Naive thymus-derived CD4-positive, alpha-beta T cell (primary cell): ENCODE data around the gene KIF19. TPM values are rescaled to one million over a fixed set of nuclear protein-coding genes. Genes with fewer than 3 reads are reported as not detected.

Experiments
- ATAC-seq: fragments of 150-1000 bp; cut with Tn5 transposase; 2 replicates; pipeline ENCODE4 v1.10.0; 2021; ENCODE audit warnings: mild to moderate bottlenecking, moderate library complexity
- CTCF ChIA-PET: fragments of 350-600 bp; sonication (Branson Sonifier 250); formaldehyde crosslinking; loops from one replicate; lab custom pipeline; 2021; ENCODE audit warnings: antibody characterized with exemption; lab: Charles Lee
- POLR2A ChIA-PET: fragments of 350-600 bp; sonication (Branson Sonifier 250); formaldehyde crosslinking; loops from one replicate; lab custom pipeline; 2021; ENCODE audit warnings: antibody characterized with exemption, inconsistent platforms; lab: Charles Lee
- DNase-seq, 9 donors: peaks; one replicate each; pipeline versions ENCODE4 v3.0.0 to v3.0.0-alpha.2; 2020 to 2022; ENCODE audit warnings: mixed read lengths in 1 of 9
- H3K27ac ChIP-seq: one replicate; pipeline ENCODE4 v1.7.0; 2013; ENCODE audit warnings: mild to moderate bottlenecking, low read depth, low read length, moderate library complexity
- H3K27me3 ChIP-seq, 2 donors: one replicate each; pipeline ENCODE4 v1.7.0; 2013; ENCODE audit warnings: low read length in 2 of 2, mild to moderate bottlenecking in 2 of 2, moderate library complexity in 2 of 2; ENCODE audit not compliant: control insufficient read depth in 2 of 2, insufficient read depth in 2 of 2
- H3K36me3 ChIP-seq, 3 experiments: 1 replicate in 2 of 3; 2 replicates in 1 of 3; pipeline ENCODE4 v1.7.0; 2013; ENCODE audit warnings: low read length in 3 of 3, mild to moderate bottlenecking in 3 of 3, moderate library complexity in 1 of 3; ENCODE audit not compliant: insufficient read depth in 3 of 3, control insufficient read depth in 2 of 3
- H3K4me1 ChIP-seq, 2 donors: one replicate each; pipeline ENCODE4 v1.7.0; 2013; ENCODE audit warnings: low read length in 2 of 2, mild to moderate bottlenecking in 2 of 2, moderate library complexity in 1 of 2; ENCODE audit not compliant: control insufficient read depth in 2 of 2, insufficient read depth in 2 of 2
- H3K4me3 ChIP-seq: 2 replicates; pipeline ENCODE4 v1.7.0; 2013; ENCODE audit warnings: mild to moderate bottlenecking, low read length
- H3K9me3 ChIP-seq, 3 experiments: 1 replicate in 2 of 3; 2 replicates in 1 of 3; pipeline ENCODE4 v1.7.0; 2013; ENCODE audit warnings: low read length in 3 of 3; ENCODE audit not compliant: control insufficient read depth in 2 of 3
- H3K27ac Mint-ChIP-seq, 9 donors: one replicate each; pipeline ENCODE4 v1.8.0; 2020 to 2022; ENCODE audit warnings: mixed read lengths in 9 of 9, mild to moderate bottlenecking in 8 of 9, moderate library complexity in 5 of 9, inconsistent platforms in 2 of 9
- H3K27me3 Mint-ChIP-seq, 5 donors: one replicate each; pipeline ENCODE4 v1.8.0; 2021 to 2022; ENCODE audit warnings: mixed read lengths in 5 of 5, mild to moderate bottlenecking in 1 of 5
- H3K36me3 Mint-ChIP-seq, 5 donors: one replicate each; pipeline ENCODE4 v1.8.0; 2020 to 2022; ENCODE audit warnings: mixed read lengths in 5 of 5, mild to moderate bottlenecking in 3 of 5, inconsistent platforms in 1 of 5
- H3K4me1 Mint-ChIP-seq, 7 donors: one replicate each; pipeline ENCODE4 v1.8.0; 2020 to 2022; ENCODE audit warnings: mixed read lengths in 7 of 7, mild to moderate bottlenecking in 3 of 7, inconsistent platforms in 1 of 7
- H3K4me3 Mint-ChIP-seq, 10 donors: one replicate each; pipeline ENCODE4 v1.8.0; 2020 to 2022; ENCODE audit warnings: mild to moderate bottlenecking in 10 of 10, mixed read lengths in 10 of 10, moderate library complexity in 6 of 10, inconsistent platforms in 2 of 10
- H3K9me3 Mint-ChIP-seq, 11 donors: one replicate each; pipeline ENCODE4 v1.8.0; 2020 to 2022; ENCODE audit warnings: mixed read lengths in 11 of 11, mild to moderate bottlenecking in 4 of 11, inconsistent platforms in 1 of 11, moderate library complexity in 1 of 11
- intact Hi-C, 2 donors: fragments of 100-400 bp; cut with micrococcal nuclease; formaldehyde crosslinking; loops; one replicate each; pipeline ENCODE4 v1.15.1; 2023
- polyA plus RNA-seq, 2 donors: library from polyadenylated mRNA; unstranded; fragments of 300-500 nt; fragmentation: Illumina TruSeq; gene quantifications; one replicate each; pipeline ENCODE4 v1.2.3, GENCODE V29; 2021
- total RNA-seq, 6 experiments: library from RNA in 5 of 6; stranded (reverse) in 5 of 6; gene quantifications; 1 replicate in 5 of 6; 2 replicates in 1 of 6; pipeline ENCODE4 v1.2.3 and lab custom pipeline; 2021 to 2026

The KIF19 gene
- total and polyA plus RNA-seq, 7 experiments from 2014 or later: 0.34 to 1.2 (median 0.47) TPM; not detected in 3

GRCh38 chr17:74354561-74354960 lies 28.5 kb downstream of the KIF19 start:
- no peak overlapping the region for H3K27ac ChIP-seq
- H3K36me3 ChIP-seq: no peaks in the 10 kb centered on the region
- no peaks in the 10 kb centered on the region for H3K9me3 Mint-ChIP-seq
- ChIA-PET POLR2A (no interaction called here), CTCF (no interaction called here)
- no peak overlapping the region for H3K4me3 ChIP-seq
- no peak overlapping the region for H3K4me3 Mint-ChIP-seq
- ATAC-seq (no peak), DNase-seq (no peak)
- peaks cover 41 to 73% (median 45%) of the 10 kb centered on the region in 5 donors for H3K27me3 Mint-ChIP-seq
- no peaks in the 10 kb centered on the region for H3K4me1 ChIP-seq
- H3K4me1 Mint-ChIP-seq: peaks cover 0 to 12% (median 8%) of the 10 kb centered on the region in 7 donors
- no peaks in the 10 kb centered on the region for H3K9me3 ChIP-seq
- H3K27ac Mint-ChIP-seq: no peak overlapping the region
- intact Hi-C loops: loop anchor here in 1 of 2 donors (2.0 kb wide), 1 partner anchor 144 kb away; no protein-coding TSS in a partner anchor
- H3K27me3 ChIP-seq: peaks cover 0 to 16% of the 10 kb centered on the region in 2 donors
- no peaks in the 10 kb centered on the region for H3K36me3 Mint-ChIP-seq

- no peak overlapping the region for H3K27ac Mint-ChIP-seq
- Histone ChIP-seq H3K4me3 (no peak overlapping the region), H3K4me1 (no peaks in the 10 kb centered on the region), H3K27me3 (peaks cover 0 to 16% of the 10 kb centered on the region in 2 donors), H3K36me3 (no peaks in the 10 kb centered on the region), H3K9me3 (no peaks in the 10 kb centered on the region), H3K27ac (no peak overlapping the region)
- H3K9me3 Mint-ChIP-seq: no peaks in the 10 kb centered on the region
- DNase-seq: no peak
- H3K36me3 Mint-ChIP-seq: no peaks in the 10 kb centered on the region
- no peak overlapping the region for H3K4me3 Mint-ChIP-seq
- POLR2A ChIA-PET: no interaction called here
- intact Hi-C loops: loop anchor here in 1 of 2 donors (2.0 kb wide), 1 partner anchor 144 kb away; no protein-coding TSS in a partner anchor
- H3K27me3 Mint-ChIP-seq: peaks cover 41 to 71% (median 45%) of the 10 kb centered on the region in 5 donors
- CTCF ChIA-PET: no interaction called here
- H3K4me1 Mint-ChIP-seq: peaks cover 0 to 12% (median 8%) of the 10 kb centered on the region in 7 donors
- no peak for ATAC-seq
Observed at GRCh38 chr17:74355065-74355464, 29.0 kb downstream of the KIF19 start.

GRCh38 chr17:74356646-74357465 lies 30.8 kb downstream of the KIF19 start:
- H3K27ac ChIP-seq: no peak overlapping the region
- Mint-ChIP-seq H3K4me3 (peak overlapping the region in 2 of 10 donors; percentile 32 to 56), H3K27me3 (peaks cover 45 to 64% (median 57%) of the 10 kb centered on the region in 5 donors), H3K27ac (no peak overlapping the region), H3K9me3 (no peaks in the 10 kb centered on the region), H3K36me3 (no peaks in the 10 kb centered on the region), H3K4me1 (peaks cover 0 to 14% (median 11%) of the 10 kb centered on the region in 7 donors)
- H3K36me3 ChIP-seq: no peaks in the 10 kb centered on the region
- H3K4me3 ChIP-seq: no peak overlapping the region
- no peaks in the 10 kb centered on the region for H3K9me3 ChIP-seq
- H3K27me3 ChIP-seq: peaks cover 0 to 13% of the 10 kb centered on the region in 2 donors
- ChIA-PET CTCF (interaction anchor here (1.0 kb wide), 2 partner anchors 12 to 103 kb away, joined by 3 to 4 read pairs; no protein-coding TSS in a partner anchor), POLR2A (no interaction called here)
- no peaks in the 10 kb centered on the region for H3K4me1 ChIP-seq
- intact Hi-C loops: no loop called here
- no peak for DNase-seq
- peak; percentile 18 for ATAC-seq

- no peak for DNase-seq
- Mint-ChIP-seq H3K27me3 (peaks cover 45 to 60% (median 56%) of the 10 kb centered on the region in 5 donors), H3K27ac (no peak overlapping the region), H3K9me3 (no peaks in the 10 kb centered on the region), H3K4me1 (peaks cover 0 to 14% (median 11%) of the 10 kb centered on the region in 7 donors), H3K4me3 (peak overlapping the region in 5 of 10 donors; percentile 5 to 70 (median 58)), H3K36me3 (no peaks in the 10 kb centered on the region)
- H3K9me3 ChIP-seq: no peaks in the 10 kb centered on the region
- no peaks in the 10 kb centered on the region for H3K4me1 ChIP-seq
- no peaks in the 10 kb centered on the region for H3K36me3 ChIP-seq
- no peak for ATAC-seq
- POLR2A ChIA-PET: no interaction called here
- peaks cover 0 to 13% of the 10 kb centered on the region in 2 donors for H3K27me3 ChIP-seq
- H3K27ac ChIP-seq: no peak overlapping the region
- H3K4me3 ChIP-seq: no peak overlapping the region
- CTCF ChIA-PET: interaction anchor here (1.0 kb wide), 1 partner anchor 103 kb away, joined by 4 read pairs; no protein-coding TSS in a partner anchor
- intact Hi-C loops: no loop called here
Observed at GRCh38 chr17:74357466-74357809, 31.4 kb downstream of the KIF19 start.

GRCh38 chr17:74358697-74359096 lies 32.7 kb downstream of the KIF19 start:
- peaks cover 0 to 12% (median 9%) of the 10 kb centered on the region in 7 donors for H3K4me1 Mint-ChIP-seq
- H3K27ac ChIP-seq: no peak overlapping the region
- ATAC-seq: no peak
- H3K4me3 Mint-ChIP-seq: peak overlapping the region in 3 of 10 donors; percentile 27 to 53 (median 36)
- H3K36me3 Mint-ChIP-seq: no peaks in the 10 kb centered on the region
- H3K9me3 Mint-ChIP-seq: no peaks in the 10 kb centered on the region
- no peak for DNase-seq
- peaks cover 0 to 13% of the 10 kb centered on the region in 2 donors for H3K27me3 ChIP-seq
- CTCF ChIA-PET: interaction anchor here (1.3 kb wide), 1 partner anchor 10 kb away, joined by 5 read pairs; no protein-coding TSS in a partner anchor
- no peak overlapping the region for H3K4me3 ChIP-seq
- H3K9me3 ChIP-seq: no peaks in the 10 kb centered on the region
- no peaks in the 10 kb centered on the region for H3K36me3 ChIP-seq
- intact Hi-C loops: no loop called here
- peaks cover 33 to 47% (median 44%) of the 10 kb centered on the region in 5 donors for H3K27me3 Mint-ChIP-seq
- POLR2A ChIA-PET: no interaction called here
- no peaks in the 10 kb centered on the region for H3K4me1 ChIP-seq
- peak overlapping the region in 1 of 9 donors; percentile 16 for H3K27ac Mint-ChIP-seq

GRCh38 chr17:74359916-74360315 lies 33.9 kb downstream of the KIF19 start:
- H3K27me3 Mint-ChIP-seq: peaks cover 23 to 36% (median 32%) of the 10 kb centered on the region in 5 donors

More at GRCh38 chr17:74359916-74360315, 33.9 kb downstream of the KIF19 start:
- ChIA-PET CTCF (interaction anchor here (1.3 to 1.7 kb wide), 4 partner anchors 8 to 149 kb away, joined by 4 to 5 read pairs (median 5); partner anchors contain the start of gene TTYH2), POLR2A (no interaction called here)
- Mint-ChIP-seq H3K36me3 (no peaks in the 10 kb centered on the region), H3K4me1 (peaks cover 0 to 11% (median 4%) of the 10 kb centered on the region in 7 donors), H3K27ac (no peak overlapping the region), H3K4me3 (no peak overlapping the region), H3K9me3 (no peaks in the 10 kb centered on the region)
- no peak overlapping the region for H3K4me3 ChIP-seq
- no peaks in the 10 kb centered on the region for H3K4me1 ChIP-seq
- no peaks in the 10 kb centered on the region for H3K9me3 ChIP-seq
- H3K27me3 ChIP-seq: peaks cover 0 to 9% of the 10 kb centered on the region in 2 donors
- ATAC-seq: no peak
- intact Hi-C loops: loop anchor here in 1 of 2 donors (2.0 kb wide), 1 partner anchor 157 kb away; the partner anchor contains the start of gene RPL38
- DNase-seq: no peak
- no peaks in the 10 kb centered on the region for H3K36me3 ChIP-seq
- H3K27ac ChIP-seq: no peak overlapping the region
